Keratinocyte (primary cell): ENCODE results near the gene OR8H1. TPM values are rescaled to one million over a fixed set of nuclear protein-coding genes. Genes with fewer than 3 reads are reported as not detected.

ENCODE experiments used
- DNase-seq: peaks from one replicate; pipeline ENCODE4 v3.0.0-alpha.2; 2011; ENCODE audit warnings: low read depth, missing footprints, low spot score
- FAIRE-seq: peaks from 2 replicates; lab custom pipeline; 2011; peaks lifted over from hg19 to GRCh38; lab: Jason Lieb, UNC
- H2AFZ ChIP-seq: 2 replicates; pipeline ENCODE4 v1.6.0; 2012; ENCODE audit warnings: low read length, control low read depth, inconsistent platforms; ENCODE audit not compliant: control insufficient read depth
- H3K27ac ChIP-seq: 2 replicates; pipeline ENCODE4 v1.5.1; 2011; ENCODE audit warnings: low read length; ENCODE audit not compliant: control insufficient read depth, insufficient read depth
- H3K27me3 ChIP-seq: 3 replicates; pipeline ENCODE4 v1.6.0; 2011; ENCODE audit warnings: low read length; ENCODE audit not compliant: control insufficient read depth, insufficient read depth; ENCODE audit errors: extremely low read depth
- H3K36me3 ChIP-seq, 2 experiments: 2 replicates in 1 of 2; 3 replicates in 1 of 2; pipeline ENCODE4 v1.5.1; 2011; ENCODE audit warnings: low read length in 2 of 2, mild to moderate bottlenecking in 1 of 2; ENCODE audit not compliant: control insufficient read depth in 2 of 2, insufficient read depth in 2 of 2; ENCODE audit errors: extremely low read depth in 1 of 2
- H3K4me1 ChIP-seq: 3 replicates; pipeline ENCODE4 v1.5.1; 2011; ENCODE audit warnings: low read length; ENCODE audit not compliant: control insufficient read depth, insufficient read depth; ENCODE audit errors: extremely low read depth
- H3K4me2 ChIP-seq: 3 replicates; pipeline ENCODE4 v1.6.0; 2011; ENCODE audit warnings: low read depth, low read length; ENCODE audit not compliant: control insufficient read depth, insufficient read depth; ENCODE audit errors: extremely low read depth
- H3K4me3 ChIP-seq, 3 experiments: fragments of 200-600 bp in 1 of 3; sonication (generic) in 1 of 3; 2 replicates in 2 of 3; 3 replicates in 1 of 3; pipeline ENCODE4 v1.5.1; 2011 to 2016; ENCODE audit warnings: low read length in 3 of 3, mild to moderate bottlenecking in 3 of 3, control low read depth in 2 of 3, inconsistent platforms in 1 of 3, low read depth in 1 of 3, mixed read lengths in 1 of 3, mixed run types in 1 of 3, moderate library complexity in 1 of 3; ENCODE audit not compliant: control insufficient read depth in 2 of 3, insufficient read depth in 2 of 3; ENCODE audit errors: extremely low read depth in 1 of 3
- H3K79me2 ChIP-seq: 2 replicates; pipeline ENCODE4 v1.6.0; 2012; ENCODE audit warnings: low read length; ENCODE audit not compliant: control insufficient read depth, insufficient read depth
- H3K9ac ChIP-seq: 3 replicates; pipeline ENCODE4 v1.6.0; 2011; ENCODE audit warnings: low read length; ENCODE audit not compliant: control insufficient read depth, insufficient read depth; ENCODE audit errors: extremely low read depth
- H3K9me1 ChIP-seq: 3 replicates; pipeline ENCODE4 v1.6.0; 2011; ENCODE audit warnings: low read length; ENCODE audit not compliant: control insufficient read depth, insufficient read depth; ENCODE audit errors: extremely low read depth
- H3K9me3 ChIP-seq: 2 replicates; pipeline ENCODE4 v1.5.1; 2012; ENCODE audit warnings: low read depth, low read length; ENCODE audit not compliant: control insufficient read depth
- H4K20me1 ChIP-seq: 3 replicates; pipeline ENCODE4 v1.6.0; 2011; ENCODE audit warnings: low read length; ENCODE audit not compliant: control insufficient read depth, insufficient read depth; ENCODE audit errors: extremely low read depth
- CTCF ChIP-seq, 3 experiments: IDR thresholded peaks in 1 of 3; conservative IDR thresholded peaks in 1 of 3; optimal IDR thresholded peaks in 1 of 3; 2 replicates in 2 of 3; 3 replicates in 1 of 3; pipeline versions ENCODE3 to v1.5.1; 2011; ENCODE audit warnings: low read length in 3 of 3, mild to moderate bottlenecking in 3 of 3, moderate library complexity in 2 of 3, control low read depth in 1 of 3, inconsistent platforms in 1 of 3; ENCODE audit not compliant: insufficient read depth in 2 of 3; ENCODE audit errors: extremely low read depth in 1 of 3
- EZH2 ChIP-seq: IDR thresholded peaks from one replicate; pipeline ENCODE4 v1.6.1; 2012; ENCODE audit warnings: inconsistent platforms, mild to moderate bottlenecking, low read length, moderate library complexity
- dilution Hi-C: fragments of 300-500 bp; cut with MboI; formaldehyde crosslinking; loops from one replicate; pipeline ENCODE4 v1.7.0; 2020; ENCODE audit warnings: low sequenced_read_pairs; ENCODE audit not compliant: extremely low pct_ligation_motif_present
- polyA minus RNA-seq, 3 experiments: library from RNA; depleted of rRNA, polyadenylated mRNA; stranded (reverse); fragments of >200 nt; gene quantifications; 1 replicate in 1 of 3; 2 replicates in 1 of 3; 3 replicates in 1 of 3; pipeline ENCODE4 v1.2.3, GENCODE V29; 2011
- polyA plus RNA-seq, 5 experiments: library from polyadenylated mRNA; depleted of rRNA in 3 of 5; stranded (reverse) in 3 of 5; stranded (forward) in 1 of 5; unstranded in 1 of 5; fragments of >200 nt; gene quantifications; 1 replicate in 1 of 5; 2 replicates in 3 of 5; 3 replicates in 1 of 5; pipeline versions ENCODE4 v1.2.1 to v1.2.3, GENCODE V29; 2011 to 2012; ENCODE audit warnings: missing spikeins in 2 of 5, low read depth in 1 of 5, low replicate concordance in 1 of 5

Gene OR8H1
- polyA plus RNA-seq (not detected in 3 replicates), polyA minus RNA-seq (not detected in 3 replicates)
- not detected for polyA plus RNA-seq (2011; ENCODE audit: low read depth)
- polyA plus RNA-seq (2011; cell fraction: cytosol; rRNA removed): not detected in 2 replicates
- polyA plus RNA-seq (2011; cell fraction: nucleus; rRNA removed): not detected in 2 replicates
- not detected in 2 replicates for polyA plus RNA-seq (2012; ENCODE audit: low replicate concordance)
- polyA minus RNA-seq (2011; cell fraction: cytosol; rRNA and poly(A)+ RNA removed): not detected
- polyA minus RNA-seq (2011; cell fraction: nucleus; rRNA and poly(A)+ RNA removed): not detected in 2 replicates

- Histone ChIP-seq H3K4me3 (no peak within 1 kb of the TSS), H3K9me3 (no peaks in the 10 kb centered on the region), H4K20me1 (no peaks in the 10 kb centered on the region), H3K4me2 (no peak within 1 kb of the TSS), H3K27ac (no peak within 1 kb of the TSS), H2AFZ (no peak within 1 kb of the TSS), H3K9me1 (no peaks in the 10 kb centered on the region), H3K36me3 (no peaks in the 10 kb centered on the region), H3K9ac (no peak within 1 kb of the TSS), H3K4me1 (no peaks in the 10 kb centered on the region), H3K79me2 (no peaks in the 10 kb centered on the region), H3K27me3 (no peaks in the 10 kb centered on the region)
- dilution Hi-C loops: no loop called here
- DNase-seq (no peak), FAIRE-seq (no peak)
- TF ChIP-seq EZH2 (no peak), CTCF (optimal IDR thresholded peaks at IDR 0.05 in 1 of 3, IDR thresholded peaks at IDR 0.05 in 1 of 3, conservative IDR thresholded peaks at IDR 0.05 in 1 of 3; ENCODE audit: extremely low read depth in 1 of 3, insufficient read depth in 2 of 3, low read length in 3 of 3) (no peak)
Observed at GRCh38 chr11:56292154-56292553, at the start of gene OR8H1. Gene OR8H1, minus strand, starts transcription at chr11:56292254. Its CDS starts 1,192 bp downstream, at chr11:56291062.

- Histone ChIP-seq H3K27me3 (no peaks in the 10 kb centered on the region), H2AFZ (no peak overlapping the region), H3K4me3 (no peak overlapping the region), H3K36me3 (no peaks in the 10 kb centered on the region), H3K9me3 (no peaks in the 10 kb centered on the region), H3K4me1 (no peaks in the 10 kb centered on the region), H3K9me1 (no peaks in the 10 kb centered on the region), H3K4me2 (no peak overlapping the region), H3K27ac (no peak overlapping the region), H3K79me2 (no peaks in the 10 kb centered on the region), H3K9ac (no peak overlapping the region), H4K20me1 (no peaks in the 10 kb centered on the region)
- dilution Hi-C loops: no loop called here
- TF ChIP-seq CTCF (optimal IDR thresholded peaks at IDR 0.05 in 1 of 3, IDR thresholded peaks at IDR 0.05 in 1 of 3, conservative IDR thresholded peaks at IDR 0.05 in 1 of 3; ENCODE audit: extremely low read depth in 1 of 3, insufficient read depth in 2 of 3, low read length in 3 of 3) (no peak), EZH2 (no peak)
- DNase-seq: no peak
- FAIRE-seq: no peak
Observed at GRCh38 chr11:56340289-56340688, 48.2 kb upstream of the OR8H1 start.
